OCI-LY3 (cell line): ENCODE measurements around the gene SLC26A4.

Experiments
- CTCF ChIP-seq: fragments of 200-600, 300-600 bp; sonication (generic); IDR thresholded peaks from 2 replicates; pipeline ENCODE4 v1.5.1; 2014; ENCODE audit warnings: antibody characterized with exemption, low read length, low read depth
- EZH2phosphoT487 ChIP-seq: fragments of 200-600 bp; shearing (Covaris generic); IDR thresholded peaks from 2 replicates; pipeline ENCODE4 v1.6.1; 2018; ENCODE audit warnings: antibody characterized with exemption, mixed run types, low read depth

GRCh38 chr7:107663196-107663595 lies 2.6 kb downstream of the SLC26A4 start:
- TF ChIP-seq CTCF = no peak
- TF ChIP-seq EZH2phosphoT487 = no peak
